Dermis microvascular lymphatic vessel endothelial cell (primary cell): ENCODE data around the gene TEX2. TPM values are rescaled to one million over a fixed set of nuclear protein-coding genes. Genes with fewer than 3 reads are reported as not detected.

Experiments used
- DNase-seq, 2 donors: peaks; one replicate each; pipeline versions ENCODE4 v3.0.0 to v3.0.0-alpha.2; 2010; ENCODE audit warnings: low read depth in 2 of 2
- total RNA-seq: library from RNA; depleted of rRNA; stranded (reverse); fragments of >200 nt; gene quantifications from 2 replicates; pipeline ENCODE4 v1.2.1, GENCODE V29; 2014

TEX2 gene
- total RNA-seq, 1 donor from 2014 or later, result 20.2 TPM

DNA sequence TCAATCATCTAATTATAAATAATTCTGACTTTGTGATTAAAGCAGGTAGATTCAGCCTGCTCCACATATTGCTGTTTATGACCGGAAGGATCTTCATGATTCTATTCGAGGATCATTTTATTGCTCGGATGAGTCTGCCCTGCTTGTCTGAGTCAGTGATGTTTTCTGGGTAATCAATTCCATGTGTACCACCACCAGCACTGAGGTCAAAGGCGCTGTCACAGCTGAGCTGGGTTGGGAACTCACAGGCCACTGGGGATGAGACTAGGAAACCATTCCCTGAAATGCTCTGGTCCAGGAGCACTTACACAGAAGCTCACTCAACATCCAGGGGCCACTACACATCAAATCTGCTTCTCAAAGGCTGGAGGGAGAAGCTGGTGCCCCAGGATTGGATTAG is 102.7 kb downstream of the TEX2 start:
- no peak for DNase-seq

DNA sequence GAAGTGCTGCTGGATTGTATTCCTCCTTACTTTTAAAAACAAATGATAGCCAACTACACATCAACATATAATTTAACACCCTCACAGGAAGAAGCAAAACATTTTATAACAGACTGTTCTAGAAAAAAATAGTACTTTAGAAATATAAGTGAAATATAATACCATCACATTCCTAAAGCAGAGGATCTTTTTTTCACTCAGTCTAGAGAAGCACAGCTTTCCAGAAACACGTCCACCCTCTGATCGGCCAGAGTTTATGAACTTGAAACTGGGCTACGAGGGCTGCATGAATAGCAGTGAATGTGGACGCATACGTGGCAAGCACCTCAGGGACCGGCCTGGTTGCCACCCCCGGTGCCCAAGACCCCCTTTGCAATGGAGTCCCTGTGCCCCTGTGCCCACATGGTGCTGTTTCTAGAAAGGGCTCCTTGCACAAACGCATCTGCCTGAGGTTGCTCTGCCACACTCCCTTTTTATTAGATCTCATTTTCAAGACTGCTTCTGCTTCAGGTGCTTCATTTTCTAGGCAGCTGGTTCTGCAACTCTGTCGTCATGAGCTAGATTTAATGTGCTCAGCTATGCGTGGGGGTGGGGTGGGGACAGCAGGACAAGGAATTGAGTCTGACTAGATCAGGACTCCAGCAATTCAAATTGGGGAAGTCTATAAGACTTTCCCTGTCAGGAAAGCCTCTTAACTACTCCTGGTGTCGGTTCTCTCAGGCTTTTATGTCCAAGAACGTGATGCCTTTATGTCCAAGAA is 104.0 kb downstream of the TEX2 start:
- no peak for DNase-seq

DNA sequence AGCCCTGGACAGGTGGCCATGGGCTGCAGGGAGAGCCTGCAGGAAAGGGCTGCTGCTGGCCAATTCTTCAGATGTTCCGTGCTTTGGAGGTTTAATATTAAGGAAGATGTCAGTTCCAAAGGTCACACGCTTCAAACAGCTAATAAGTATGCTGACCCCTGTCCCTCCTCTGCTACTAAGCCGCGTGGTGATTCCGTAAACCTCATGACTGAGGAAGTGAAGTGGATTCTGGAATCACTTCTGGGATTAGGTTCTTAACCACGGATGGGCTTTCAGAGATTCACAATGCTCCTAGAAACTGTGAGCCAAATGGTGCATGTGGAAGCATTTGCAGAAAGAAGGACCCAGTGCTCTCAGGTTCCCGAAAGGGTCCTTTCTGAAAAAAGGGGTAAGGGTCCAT is 104.7 kb downstream of the TEX2 start:
- DNase-seq, result no peak

DNA sequence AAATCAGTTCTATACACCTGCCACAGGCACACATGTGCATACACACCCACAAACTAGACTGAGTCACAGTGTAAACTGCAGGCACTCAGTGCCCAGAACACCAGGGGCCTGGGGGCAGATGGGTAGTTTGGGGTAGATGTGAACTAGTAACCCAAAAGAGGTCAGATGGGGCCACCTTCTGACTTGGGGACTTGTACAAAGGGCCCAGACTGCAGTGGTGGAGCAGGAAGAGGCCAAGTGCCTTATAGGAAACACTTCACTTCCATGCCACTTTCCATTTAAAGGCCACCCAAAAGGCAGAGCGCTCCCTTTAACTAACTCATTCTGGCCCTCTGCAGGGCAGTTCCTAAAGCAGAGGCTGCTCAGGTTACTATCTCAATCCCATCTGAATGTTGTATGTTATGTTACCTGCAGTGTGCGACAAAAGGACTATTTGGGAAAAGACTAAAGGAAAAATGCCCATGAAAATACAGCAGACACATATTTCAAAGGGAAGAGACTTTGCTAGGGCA is 105.3 kb downstream of the TEX2 start:
- no peak for DNase-seq

DNA sequence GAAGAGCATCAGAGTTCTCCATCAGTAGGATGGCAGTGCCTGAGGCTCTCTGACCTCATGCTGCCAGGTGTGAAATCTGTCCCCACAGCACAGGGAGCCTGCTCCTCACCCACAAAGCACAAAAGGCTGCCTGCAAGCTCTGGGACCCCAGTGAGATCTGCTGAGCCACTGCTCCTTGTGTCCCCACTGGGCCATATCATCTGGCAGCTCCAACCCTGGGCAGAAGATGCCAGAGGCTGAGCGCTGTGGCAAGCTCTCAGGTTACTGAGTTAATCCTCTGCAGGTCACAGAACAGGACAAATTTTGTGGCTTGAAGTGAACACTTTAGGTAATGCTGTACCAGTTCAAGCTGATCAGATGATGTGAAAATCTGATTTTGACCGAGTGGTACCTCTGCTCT is 106.4 kb downstream of the TEX2 start:
- DNase-seq, result no peak

DNA sequence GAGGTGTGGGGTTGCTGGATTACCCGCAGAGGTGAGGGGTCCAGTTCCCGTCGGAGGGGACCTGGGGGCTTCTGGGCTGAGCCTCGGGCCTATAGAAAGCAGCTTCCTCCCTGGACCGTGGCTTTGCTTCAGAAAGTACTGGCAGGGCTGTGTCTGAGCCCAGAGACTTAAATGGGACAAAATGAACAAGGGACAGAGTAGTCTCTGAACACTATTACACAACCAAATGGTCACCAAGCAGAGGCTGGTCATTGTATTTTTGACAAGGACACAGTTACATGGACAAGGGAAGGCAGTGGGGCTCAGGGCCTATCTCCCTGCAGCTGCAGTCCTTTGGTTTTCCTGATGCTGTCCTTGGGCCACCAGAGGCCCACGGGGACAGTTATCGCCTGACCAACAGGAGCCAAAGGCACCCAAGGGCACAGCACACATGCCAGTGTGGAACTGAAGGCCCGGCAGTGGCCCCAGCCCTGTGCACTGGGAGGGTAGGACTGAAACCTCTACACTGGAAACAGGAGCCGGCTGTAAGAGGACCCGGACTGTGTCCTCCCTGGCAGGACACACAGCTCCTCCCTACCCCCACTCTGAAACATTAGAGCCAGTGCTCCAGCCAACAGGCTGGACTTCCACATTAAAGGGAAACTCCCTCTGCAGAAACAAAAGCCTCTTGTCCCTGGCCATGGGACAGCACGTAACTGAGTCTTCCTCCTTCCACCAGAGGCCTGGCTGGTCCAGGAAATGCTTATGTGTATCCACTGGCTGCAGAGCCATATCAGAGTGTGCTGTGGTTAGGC is 107.1 kb downstream of the TEX2 start:
- peak; percentile 82 to 87 for DNase-seq

DNA sequence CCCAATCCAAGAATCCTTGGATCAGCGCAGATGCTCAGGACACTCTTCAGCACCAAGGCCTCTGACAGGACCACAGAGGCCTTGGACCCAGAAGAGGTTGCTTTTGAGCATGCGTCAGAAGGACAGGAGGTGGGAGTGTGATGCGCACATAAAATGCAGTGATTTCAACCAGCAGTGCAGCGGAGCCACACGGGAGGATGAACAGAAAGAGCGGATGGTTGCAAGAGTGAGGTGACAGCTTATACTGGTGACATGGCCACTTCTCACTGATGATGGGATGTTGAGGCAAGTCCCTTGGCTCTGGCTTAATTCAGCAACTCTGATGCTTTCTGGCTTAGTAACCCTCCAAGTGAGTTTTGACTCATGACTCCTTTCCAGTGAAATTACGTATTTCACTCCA is 107.9 kb downstream of the TEX2 start:
- no peak for DNase-seq

DNA sequence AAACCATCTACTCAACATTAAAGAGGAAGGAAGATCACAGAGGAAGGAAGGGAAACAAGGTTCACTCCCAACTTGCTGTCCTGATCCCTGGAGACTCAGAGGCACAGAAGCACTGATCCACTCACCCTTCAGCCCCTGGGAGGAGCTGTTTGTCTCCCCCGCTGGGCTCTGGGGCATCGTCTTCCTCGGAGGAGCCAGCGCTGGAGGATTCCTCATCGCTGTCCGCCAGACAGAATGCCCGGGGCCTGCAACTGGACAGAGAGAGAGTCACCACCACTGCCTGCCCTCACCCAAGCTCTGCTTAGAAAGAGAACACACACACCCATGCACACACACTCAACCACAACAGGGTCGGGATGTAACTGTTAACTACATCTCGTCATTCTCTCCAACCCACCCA is 108.3 kb downstream of the TEX2 start:
- no peak for DNase-seq

DNA sequence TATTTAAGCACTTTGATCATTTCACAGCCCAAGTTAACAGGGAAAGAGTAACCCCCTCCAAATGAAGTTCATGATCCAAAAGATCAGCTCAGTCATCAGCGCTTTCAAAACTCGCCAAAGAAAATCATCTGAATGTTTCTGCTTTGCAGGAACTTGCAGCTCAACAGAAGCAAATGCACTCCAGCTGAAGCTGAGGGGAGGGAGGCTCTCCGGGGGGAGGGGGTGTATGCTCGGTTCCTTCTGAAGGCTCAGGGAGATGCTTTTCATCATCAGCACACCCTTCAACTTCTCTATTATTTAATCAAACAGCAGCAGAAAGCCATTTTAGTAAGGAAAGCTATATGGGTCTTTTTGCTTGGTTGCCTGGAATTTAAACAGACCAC is 108.8 kb downstream of the TEX2 start:
- no peak for DNase-seq

DNA sequence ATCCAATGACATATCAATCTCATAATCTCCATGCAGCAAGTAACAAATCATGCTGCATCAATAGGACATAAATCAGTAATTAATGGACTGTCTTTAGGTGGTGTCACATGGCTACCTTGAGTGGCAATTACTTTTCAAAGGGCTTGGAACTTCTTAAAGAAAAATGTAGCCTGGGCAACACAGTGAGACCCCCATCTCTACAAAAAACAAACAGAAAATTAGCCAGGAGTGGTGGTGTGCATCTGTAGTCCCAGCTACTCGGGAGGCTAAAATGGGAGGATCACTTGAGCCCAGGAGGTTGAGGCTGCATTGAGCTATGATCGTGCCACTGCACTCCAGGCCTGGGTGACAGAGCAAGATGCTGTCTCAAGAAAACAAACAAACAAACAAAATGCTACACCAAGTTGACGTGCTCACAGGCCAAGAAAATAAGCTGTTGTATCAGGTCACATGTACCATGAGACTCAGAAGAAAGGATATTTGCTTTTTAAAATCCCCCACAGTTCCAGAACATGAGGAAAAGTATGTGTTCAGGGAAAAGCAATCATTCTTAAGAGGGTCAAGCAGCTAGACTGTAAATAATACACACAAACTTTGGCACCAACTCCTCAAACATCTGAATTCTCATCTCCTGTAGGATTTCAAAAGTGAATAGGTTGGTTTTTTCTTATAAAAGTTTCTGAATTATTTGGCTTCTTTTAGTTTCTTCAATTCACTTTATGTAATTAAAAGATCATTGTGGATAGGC is 109.3 kb downstream of the TEX2 start:
- DNase-seq, result no peak

DNA sequence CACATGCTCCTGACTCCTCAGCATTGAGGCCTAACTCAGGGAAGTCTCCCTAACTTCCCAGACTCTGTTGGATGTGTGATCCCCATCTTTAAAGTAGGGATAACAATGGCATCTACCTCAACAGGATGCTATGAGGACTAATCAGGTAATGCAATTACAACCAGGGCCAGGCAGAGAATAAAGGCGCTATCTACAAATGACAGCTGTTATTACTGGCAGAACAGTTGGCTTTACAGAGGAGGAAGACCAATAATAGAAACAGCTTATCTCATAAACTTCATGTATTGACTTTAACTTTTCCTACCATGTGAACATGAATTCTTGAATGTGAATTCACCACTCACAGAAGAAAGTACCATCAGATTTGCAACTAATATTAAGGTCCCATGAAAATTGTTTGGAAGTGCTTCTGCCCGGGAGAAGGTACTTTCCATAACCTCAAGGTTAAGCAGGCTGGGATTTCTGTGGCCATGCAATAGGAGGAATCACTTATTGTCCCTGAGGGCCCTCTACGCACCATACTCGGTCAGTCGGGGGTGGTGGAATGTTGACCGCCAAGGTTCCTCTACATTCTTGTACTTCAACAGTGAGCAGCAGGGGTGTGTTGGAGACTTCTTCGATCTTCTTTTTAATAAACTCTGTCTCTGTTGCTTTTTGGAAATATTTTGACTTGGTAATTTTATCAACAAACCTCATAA is 110.5 kb downstream of the TEX2 start:
- peak; percentile 85 to 94 for DNase-seq

DNA sequence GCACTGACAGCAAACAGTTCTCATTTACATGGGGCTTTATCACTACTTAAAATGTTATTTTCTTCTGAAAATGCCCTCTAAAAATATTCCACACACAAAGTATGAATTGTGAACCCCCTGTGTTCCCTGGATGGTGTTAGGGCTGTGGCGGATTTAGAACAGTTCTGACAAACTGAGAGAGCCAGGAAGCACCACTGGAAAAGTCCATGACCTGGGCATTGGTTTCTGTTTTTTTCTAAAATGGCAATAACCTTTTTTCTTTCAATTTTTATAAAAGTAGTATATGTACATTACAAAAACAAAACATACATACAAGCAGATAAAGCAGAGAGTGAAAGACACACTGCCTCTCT is 112.1 kb downstream of the TEX2 start:
- no peak for DNase-seq

DNA sequence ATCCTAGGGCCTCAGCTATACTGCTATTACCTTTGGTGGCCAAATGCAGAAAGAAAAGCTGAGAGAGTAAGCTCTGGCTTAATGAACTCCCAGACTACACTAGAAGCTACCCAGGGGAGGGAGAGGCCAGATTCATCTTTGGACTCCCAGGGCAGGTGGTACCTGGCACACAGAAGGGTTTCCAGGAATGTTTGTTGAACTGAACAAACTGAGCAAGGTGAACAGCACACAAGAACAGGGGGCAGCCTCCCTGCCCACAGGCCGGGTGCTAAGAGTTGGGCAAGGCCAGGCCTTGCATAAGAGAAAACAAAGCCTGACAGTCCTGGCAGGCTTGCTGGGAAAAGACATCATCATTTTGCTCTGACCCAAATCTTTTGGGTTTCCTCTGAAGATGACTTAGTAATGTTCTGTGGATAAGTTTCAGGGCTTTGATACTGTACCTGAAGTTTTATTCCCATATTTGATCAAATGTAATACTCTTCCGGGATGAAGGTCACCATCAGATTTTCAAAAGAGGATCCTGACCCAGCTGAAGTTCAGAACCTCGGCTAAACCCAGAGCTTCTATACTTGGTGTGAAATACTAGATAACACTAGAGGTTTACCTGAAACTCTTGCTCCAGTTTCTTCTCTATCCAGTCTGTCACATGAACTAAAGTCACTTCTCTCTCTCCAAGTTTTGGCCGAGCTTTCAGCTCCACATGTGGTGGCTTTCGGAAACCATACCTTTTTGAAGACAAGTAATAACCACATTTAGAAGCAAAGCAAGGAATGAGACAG is 112.6 kb downstream of the TEX2 start:
- no peak for DNase-seq

DNA sequence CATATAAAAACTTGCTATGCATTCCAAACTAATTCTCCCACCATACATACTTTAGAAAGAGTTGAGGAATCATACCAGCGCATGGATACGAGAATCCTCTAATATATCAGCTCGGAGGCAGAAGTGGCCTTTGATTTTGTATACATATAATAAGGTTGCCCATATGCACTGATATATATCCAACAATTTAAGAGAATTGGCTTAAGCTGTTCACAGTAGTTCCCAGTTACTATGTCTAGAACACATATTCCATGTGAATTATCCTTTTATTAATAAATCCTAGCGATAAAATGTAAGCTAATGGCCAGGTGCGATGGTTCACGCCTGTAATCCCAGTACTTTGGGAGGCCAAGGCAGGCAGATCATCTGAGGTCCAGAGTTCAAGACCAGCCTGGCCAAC is 113.9 kb downstream of the TEX2 start:
- no peak for DNase-seq

DNA sequence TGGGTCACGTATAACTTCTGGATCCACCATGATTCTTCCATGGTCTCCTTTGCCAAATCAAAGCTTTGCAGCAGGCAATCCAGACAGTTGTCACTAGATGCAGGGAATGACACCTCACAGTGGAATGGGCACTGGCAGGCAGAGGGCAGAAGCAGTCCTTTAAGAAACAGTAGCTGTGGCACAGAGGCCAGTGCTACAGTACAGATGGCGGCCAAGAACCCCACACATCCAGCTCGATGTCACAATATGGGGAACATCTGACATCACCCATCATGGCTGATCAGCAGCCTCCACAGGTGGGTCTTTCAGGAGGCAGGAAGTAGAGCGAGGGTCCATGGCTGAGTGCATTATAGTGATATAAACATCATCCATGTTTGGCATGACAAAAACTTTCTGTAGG is 114.4 kb downstream of the TEX2 start:
- DNase-seq, result no peak

DNA sequence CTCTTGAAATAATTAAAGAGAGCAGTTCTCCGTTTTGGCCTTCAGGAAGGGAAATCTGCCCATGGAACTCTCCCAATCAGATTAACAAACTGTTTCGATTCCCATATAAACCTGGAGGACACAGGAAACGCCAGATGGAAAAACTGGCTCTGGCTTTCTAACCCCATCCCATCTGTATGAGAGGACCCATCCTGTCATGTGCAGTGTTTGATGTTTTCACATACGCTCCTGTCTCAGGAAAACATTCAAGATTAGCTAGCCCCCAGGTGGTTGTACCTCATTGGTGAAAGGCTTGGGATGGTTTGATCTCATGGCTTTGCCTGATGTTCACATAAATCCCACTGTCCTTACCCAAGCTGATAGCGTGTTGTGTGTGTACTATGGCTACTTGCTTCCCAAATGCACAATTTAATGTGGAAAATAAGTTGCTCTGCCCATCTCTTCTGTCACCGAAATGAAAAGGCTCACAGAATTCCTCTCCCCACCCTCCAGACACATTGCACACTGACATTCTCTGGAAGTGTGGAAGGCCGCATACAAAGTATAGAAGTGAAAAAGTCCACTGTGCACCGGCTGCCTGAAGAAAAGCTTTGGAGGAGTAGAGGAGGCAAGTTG is 114.9 kb downstream of the TEX2 start:
- peak; percentile 94 to 96 for DNase-seq

DNA sequence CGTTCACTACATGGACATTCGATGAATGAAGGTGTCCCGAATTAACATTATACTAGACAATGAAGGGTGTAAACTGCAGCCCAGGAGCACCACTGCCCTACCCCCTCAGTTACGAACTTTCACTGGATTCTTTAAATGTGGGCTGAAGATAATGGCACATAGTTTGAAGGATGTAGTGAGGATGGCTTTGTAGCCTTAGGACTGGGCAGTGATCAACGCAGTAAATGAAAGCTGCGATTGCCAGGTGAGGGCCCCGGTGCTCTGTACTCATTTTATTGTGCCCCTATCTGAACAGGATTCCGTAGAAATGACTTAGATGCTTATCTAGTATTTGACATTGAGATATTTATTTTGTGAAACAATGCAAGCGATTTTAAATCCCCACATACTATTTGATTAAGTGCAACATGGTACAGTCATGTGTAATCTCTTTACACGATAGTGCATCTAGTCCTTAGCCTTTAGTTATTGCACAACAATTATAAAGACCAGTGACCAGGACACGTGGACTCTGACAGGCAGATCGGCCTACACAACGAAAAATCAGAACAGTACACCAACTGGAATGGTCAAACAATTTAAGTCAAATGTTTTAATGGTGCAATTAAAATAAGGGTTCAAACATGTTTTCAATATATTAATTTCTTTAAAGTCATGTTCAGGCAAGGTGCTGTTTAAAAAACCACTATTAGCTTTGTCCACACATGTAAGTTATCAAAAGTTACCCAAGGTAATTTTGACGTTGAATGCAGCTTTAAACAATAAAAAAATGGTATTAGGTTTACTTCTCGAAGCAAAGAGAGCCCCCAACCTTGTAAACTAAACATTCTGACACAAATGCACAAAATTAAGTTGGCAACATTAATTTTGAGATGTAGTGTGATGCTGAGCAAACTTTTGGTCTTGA is 115.7 kb downstream of the TEX2 start:
- DNase-seq, result peak in 1 of 2 donors; percentile 32

DNA sequence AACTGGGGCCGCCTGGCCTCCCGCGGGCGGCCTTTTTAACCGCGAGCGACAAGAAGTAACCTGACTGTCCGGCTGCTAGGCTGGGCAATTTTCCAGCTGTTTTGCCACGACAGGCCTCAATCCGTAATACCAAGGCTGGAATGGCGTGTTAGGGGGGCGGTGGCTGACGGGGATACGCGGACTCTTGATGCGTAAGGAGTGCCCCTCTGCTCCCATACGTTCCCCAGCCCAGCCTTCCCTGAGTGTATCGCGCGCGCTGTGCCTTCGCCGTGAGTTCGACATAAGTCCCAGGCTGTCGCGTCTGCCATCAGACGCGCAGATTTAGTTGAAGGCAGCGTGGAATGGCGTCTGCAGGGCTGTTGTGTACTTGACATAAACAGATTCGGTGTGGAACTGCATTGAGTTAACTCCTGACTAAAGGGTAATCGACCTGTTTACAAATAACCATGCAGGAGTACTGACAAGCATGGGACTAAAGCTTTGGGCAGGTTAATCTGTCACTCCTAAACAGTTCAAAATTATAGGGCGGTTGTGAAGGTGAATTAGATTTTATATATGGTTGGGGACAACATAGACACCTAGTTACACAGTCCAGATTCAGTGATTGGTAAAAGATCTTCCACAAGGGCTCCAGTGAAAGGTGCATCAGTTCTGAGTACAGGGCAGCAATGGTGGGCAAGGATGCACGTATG is 116.5 kb downstream of the TEX2 start:
- DNase-seq, result peak in 1 of 2 donors; percentile 86
